Activated CD4-positive, alpha-beta memory T cell treated with anti-CD3 and anti-CD28 coated beads for 36 hours (primary cell): ENCODE measurements around the gene RAB9A. TPM values are rescaled to one million over a fixed set of nuclear protein-coding genes. Genes with fewer than 3 reads are reported as not detected.

Experiments used
- CTCF ChIA-PET: fragments of 350-600 bp; sonication (Branson Sonifier 250); formaldehyde crosslinking; loops from one replicate; lab custom pipeline; 2021; ENCODE audit warnings: antibody characterized with exemption, inconsistent platforms; lab: Charles Lee
- POLR2A ChIA-PET: fragments of 350-600 bp; sonication (Branson Sonifier 250); formaldehyde crosslinking; loops from one replicate; lab custom pipeline; 2021; ENCODE audit warnings: antibody characterized with exemption; lab: Charles Lee
- DNase-seq: peaks from one replicate; pipeline ENCODE4 v3.0.0-alpha.2; 2020
- H3K27ac Mint-ChIP-seq: one replicate; pipeline ENCODE4 v1.8.0; 2021; ENCODE audit warnings: mixed read lengths
- H3K27me3 Mint-ChIP-seq: one replicate; pipeline ENCODE4 v1.8.0; 2021; ENCODE audit warnings: mixed read lengths
- H3K36me3 Mint-ChIP-seq: one replicate; pipeline ENCODE4 v1.8.0; 2021; ENCODE audit warnings: mixed read lengths
- H3K4me1 Mint-ChIP-seq: one replicate; pipeline ENCODE4 v1.8.0; 2021; ENCODE audit warnings: low read depth, mixed read lengths
- H3K4me3 Mint-ChIP-seq: one replicate; pipeline ENCODE4 v1.8.0; 2021; ENCODE audit warnings: mild to moderate bottlenecking, mixed read lengths
- H3K9me3 Mint-ChIP-seq: one replicate; pipeline ENCODE4 v1.8.0; 2021; ENCODE audit warnings: mixed read lengths
- intact Hi-C: fragments of 100-400 bp; cut with micrococcal nuclease; formaldehyde crosslinking; loops from one replicate; pipeline ENCODE4 v1.15.1; 2023
- total RNA-seq, 2 experiments: library from RNA; stranded (reverse); gene quantifications; one replicate each; pipeline ENCODE4 v1.2.3, GENCODE V29; 2021

Gene RAB9A
- total RNA-seq, 2 experiments from 2014 or later = 28.2 to 32.1 TPM

DNA sequence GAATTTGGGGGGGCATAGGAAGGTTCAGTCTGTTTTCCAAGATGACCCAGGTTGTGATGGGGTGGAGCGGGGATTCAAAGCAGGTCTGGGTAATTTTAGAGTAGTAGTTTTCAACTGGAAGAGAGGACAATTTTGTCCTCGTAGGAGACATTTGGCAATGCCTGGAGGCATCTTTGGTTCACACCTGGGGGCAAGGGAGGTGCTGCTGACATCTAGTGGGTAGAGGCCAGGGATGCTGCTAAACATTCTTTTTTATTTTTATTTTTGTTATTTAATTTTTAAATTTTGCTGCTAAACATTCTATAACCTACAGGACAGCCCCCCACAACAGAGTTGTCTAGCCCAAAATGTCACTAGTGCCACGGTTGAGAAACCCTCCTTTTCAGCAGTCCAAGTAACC, 1.9 kb downstream of the RAB9A start:
- Mint-ChIP-seq H3K4me1 (peaks cover 59% of the 10 kb centered on the region), H3K27ac (peak overlapping the region; percentile 96), H3K9me3 (no peaks in the 10 kb centered on the region), H3K36me3 (peaks cover 8% of the 10 kb centered on the region), H3K27me3 (no peaks in the 10 kb centered on the region), H3K4me3 (peak overlapping the region; percentile 87)
- DNase-seq = peak; percentile 29
- intact Hi-C loops = no loop called here
- CTCF ChIA-PET = interaction anchor here (1.1 kb wide), 1 partner anchor 32 kb away, joined by 4 read pairs; no protein-coding TSS in a partner anchor
- POLR2A ChIA-PET = interaction anchor here (1.5 to 3.8 kb wide), 2 partner anchors 22 to 29 kb away, joined by 4 to 18 read pairs; no protein-coding TSS in a partner anchor

DNA sequence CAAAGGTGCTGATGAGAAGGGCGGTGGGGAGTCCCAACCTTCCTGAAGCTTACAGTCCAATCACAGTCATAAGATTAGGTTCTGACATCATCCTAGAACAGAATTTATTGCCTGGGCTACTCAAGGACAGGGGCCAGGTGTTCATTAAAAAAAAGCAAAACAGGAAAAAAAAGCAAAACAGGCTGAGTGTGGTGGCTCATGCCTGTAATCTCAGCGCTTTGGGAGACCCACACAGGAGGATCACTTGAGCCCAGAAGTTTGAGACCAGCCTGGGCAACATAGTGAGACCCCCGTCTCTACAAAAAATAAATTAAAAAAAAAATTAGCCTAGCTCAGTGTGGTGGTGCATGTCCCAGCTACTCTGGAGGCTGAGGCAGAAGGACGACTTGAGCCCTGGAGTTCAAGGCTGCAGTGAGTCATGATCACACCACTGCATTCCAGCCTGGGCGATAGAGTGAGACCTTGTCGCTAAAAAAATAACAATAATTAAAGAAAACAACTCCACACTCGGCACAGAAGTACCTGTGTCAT, 3.0 kb downstream of the RAB9A start:
- POLR2A ChIA-PET = interaction anchor here (1.5 kb wide), 1 partner anchor 23 kb away, joined by 4 read pairs; no protein-coding TSS in a partner anchor

DNA sequence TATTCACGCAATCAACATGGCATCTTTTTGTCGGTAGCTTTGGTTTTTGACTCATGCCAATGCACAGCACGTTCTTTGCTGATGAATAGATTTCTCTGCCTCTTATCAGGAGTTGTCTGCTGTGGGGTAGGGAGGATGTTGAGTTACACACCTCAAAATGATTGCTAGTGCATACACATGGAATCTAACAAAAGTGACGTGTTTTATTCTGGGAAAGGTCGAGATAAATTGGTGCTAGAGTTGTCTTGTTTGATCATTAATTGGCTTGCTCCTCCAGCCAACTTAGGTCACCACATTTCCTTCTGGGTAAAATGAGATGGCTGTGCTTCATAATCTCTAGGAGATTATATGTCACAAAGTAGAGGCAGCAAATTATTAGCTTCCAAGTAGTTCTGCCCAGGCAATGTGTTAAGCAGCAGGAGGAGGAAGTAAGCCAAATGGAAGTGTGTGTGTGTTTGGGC, 3.9 kb downstream of the RAB9A start:
- Mint-ChIP-seq H3K36me3 (peaks cover 9% of the 10 kb centered on the region), H3K27ac (peak overlapping the region; percentile 44), H3K4me3 (peak overlapping the region; percentile 20), H3K9me3 (no peaks in the 10 kb centered on the region), H3K4me1 (peaks cover 60% of the 10 kb centered on the region), H3K27me3 (no peaks in the 10 kb centered on the region)
- ChIA-PET CTCF (interaction anchor here (1.7 kb wide), 1 partner anchor 34 kb away, joined by 3 read pairs; no protein-coding TSS in a partner anchor), POLR2A (no interaction called here)
- DNase-seq = no peak
- intact Hi-C loops = no loop called here

More for the DNA sequence above, 3.0 kb downstream of the RAB9A start:
- no peak overlapping the region for H3K4me3 Mint-ChIP-seq
- intact Hi-C loops = no loop called here
- peaks cover 8% of the 10 kb centered on the region for H3K36me3 Mint-ChIP-seq
- no peaks in the 10 kb centered on the region for H3K27me3 Mint-ChIP-seq
- CTCF ChIA-PET = interaction anchor here (0.9 kb wide), 1 partner anchor 33 kb away, joined by 5 read pairs; no protein-coding TSS in a partner anchor
- H3K4me1 Mint-ChIP-seq = peaks cover 62% of the 10 kb centered on the region
- peak overlapping the region; percentile 51 for H3K27ac Mint-ChIP-seq
- no peaks in the 10 kb centered on the region for H3K9me3 Mint-ChIP-seq
- DNase-seq = no peak

DNA sequence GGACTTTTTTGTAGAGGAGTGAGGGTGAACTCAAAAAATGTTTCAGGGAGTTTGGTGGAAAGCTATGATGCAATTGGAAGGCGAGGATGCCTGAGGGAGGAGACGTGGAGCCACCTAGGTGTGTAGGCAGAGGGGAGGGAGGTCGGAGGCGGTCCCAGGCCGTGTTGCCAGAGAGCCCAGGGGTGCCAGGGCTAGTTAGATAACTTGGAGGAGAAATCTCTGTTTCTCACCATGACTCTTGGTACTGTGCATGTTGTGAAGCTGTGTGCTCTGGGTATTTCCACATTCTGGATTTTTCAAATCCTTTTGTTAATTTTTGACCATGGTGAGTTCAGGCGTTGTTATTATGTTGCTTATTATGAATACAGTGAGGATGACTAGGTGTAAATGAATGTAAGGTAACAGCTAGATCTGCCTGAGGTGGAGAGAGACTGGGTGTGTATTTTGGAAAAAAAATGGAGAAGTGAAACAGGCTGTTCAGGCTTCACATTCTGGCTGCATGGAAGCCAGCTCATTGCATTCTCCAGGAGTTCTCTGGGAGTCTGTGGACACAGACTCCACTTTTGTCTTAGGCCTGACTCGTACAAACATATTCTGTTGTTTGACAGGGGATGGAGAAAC, 4.5 kb downstream of the RAB9A start:
- H3K4me3 Mint-ChIP-seq = no peak overlapping the region
- DNase-seq = no peak
- peaks cover 55% of the 10 kb centered on the region for H3K4me1 Mint-ChIP-seq
- CTCF ChIA-PET = interaction anchor here (1.7 kb wide), 1 partner anchor 35 kb away, joined by 3 read pairs; no protein-coding TSS in a partner anchor
- H3K36me3 Mint-ChIP-seq = peaks cover 9% of the 10 kb centered on the region
- POLR2A ChIA-PET = no interaction called here
- intact Hi-C loops = no loop called here
- peak overlapping the region; percentile 44 for H3K27ac Mint-ChIP-seq
- H3K27me3 Mint-ChIP-seq = no peaks in the 10 kb centered on the region
- no peaks in the 10 kb centered on the region for H3K9me3 Mint-ChIP-seq

DNA sequence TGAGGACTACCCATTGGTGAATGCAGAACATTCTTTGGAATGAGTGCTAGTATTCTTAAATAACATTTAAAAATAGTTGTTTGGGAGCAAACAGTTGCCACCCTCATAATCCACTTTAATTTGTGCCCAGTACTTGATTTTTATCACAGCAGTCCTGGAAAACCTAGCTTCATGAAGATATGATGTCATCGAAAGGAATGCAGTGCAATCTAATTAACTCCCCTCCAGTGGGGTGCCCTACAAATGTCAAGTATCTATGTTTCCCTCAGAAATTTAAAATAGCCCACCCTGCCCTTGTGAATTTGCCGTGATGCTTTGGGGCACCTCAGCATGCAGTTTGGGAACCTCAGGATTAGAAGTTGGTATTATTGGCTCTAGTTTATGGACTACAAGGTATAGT, 5.4 kb downstream of the RAB9A start:
- Mint-ChIP-seq H3K4me3 (no peak overlapping the region), H3K27ac (no peak overlapping the region), H3K27me3 (no peaks in the 10 kb centered on the region), H3K4me1 (peaks cover 62% of the 10 kb centered on the region), H3K9me3 (no peaks in the 10 kb centered on the region), H3K36me3 (peaks cover 10% of the 10 kb centered on the region)
- ChIA-PET CTCF (interaction anchor here (0.9 to 1.7 kb wide), 2 partner anchors 32 to 36 kb away, joined by 3 to 5 read pairs; no protein-coding TSS in a partner anchor), POLR2A (interaction anchor here (0.6 kb wide), 1 partner anchor 12 kb away, joined by 3 read pairs; no protein-coding TSS in a partner anchor)
- intact Hi-C loops = no loop called here
- DNase-seq = no peak

DNA sequence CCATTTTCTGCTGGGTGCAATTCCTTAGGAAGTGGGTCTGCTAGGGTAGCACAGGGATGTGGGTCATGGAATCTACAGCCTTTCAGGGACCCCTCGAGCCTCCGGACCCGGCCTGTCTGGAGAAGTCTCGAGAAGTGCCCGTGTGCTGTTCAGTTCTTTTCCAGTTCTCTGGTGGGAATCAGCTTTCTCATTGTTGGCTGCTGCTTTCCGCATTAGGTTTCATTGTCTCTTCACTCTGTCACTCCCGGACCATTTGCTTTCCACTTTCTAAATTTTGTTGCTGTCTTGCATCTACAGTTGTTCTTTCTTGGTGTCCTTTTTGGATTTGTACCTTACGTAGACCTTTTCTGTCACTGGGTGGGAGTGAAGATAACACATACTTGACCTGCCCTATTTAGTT, 6.1 kb downstream of the RAB9A start:
- intact Hi-C loops = no loop called here
- no peaks in the 10 kb centered on the region for H3K27me3 Mint-ChIP-seq
- no peaks in the 10 kb centered on the region for H3K9me3 Mint-ChIP-seq
- ChIA-PET CTCF (interaction anchor here (0.9 kb wide), 1 partner anchor 33 kb away, joined by 5 read pairs; no protein-coding TSS in a partner anchor), POLR2A (no interaction called here)
- peaks cover 10% of the 10 kb centered on the region for H3K36me3 Mint-ChIP-seq
- peaks cover 64% of the 10 kb centered on the region for H3K4me1 Mint-ChIP-seq
- H3K4me3 Mint-ChIP-seq = no peak overlapping the region
- no peak overlapping the region for H3K27ac Mint-ChIP-seq
- DNase-seq = no peak

DNA sequence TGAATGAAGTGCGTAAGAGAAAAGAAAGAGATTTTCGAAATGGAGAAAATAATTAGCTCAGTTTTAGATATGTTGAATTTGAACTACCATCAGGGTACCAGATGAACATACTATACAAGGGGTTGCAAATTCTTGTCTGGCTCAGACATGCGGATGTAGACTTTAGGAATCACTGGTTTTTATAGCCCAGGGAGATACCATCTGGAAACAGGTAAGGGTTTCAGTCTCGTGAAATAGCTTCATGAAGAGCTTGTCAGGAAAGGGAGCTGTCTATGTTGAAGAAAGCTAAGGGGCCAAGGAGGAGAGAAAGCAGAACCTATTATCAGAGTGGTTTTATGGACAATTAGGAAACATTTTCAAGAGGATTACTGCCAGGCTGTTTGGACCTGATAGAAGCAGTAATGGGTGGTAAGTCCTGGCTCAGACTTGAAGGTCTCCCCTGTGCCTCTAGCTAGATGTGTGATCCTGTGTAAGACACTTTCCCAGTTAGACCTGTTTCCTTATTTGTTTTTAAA, 6.7 kb downstream of the RAB9A start:
- Mint-ChIP-seq H3K4me3 (no peak overlapping the region), H3K27me3 (no peaks in the 10 kb centered on the region), H3K9me3 (no peaks in the 10 kb centered on the region), H3K27ac (no peak overlapping the region), H3K36me3 (peaks cover 7% of the 10 kb centered on the region), H3K4me1 (peaks cover 59% of the 10 kb centered on the region)
- DNase-seq = no peak
- ChIA-PET CTCF (no interaction called here), POLR2A (interaction anchor here (0.9 kb wide), 1 partner anchor 39 kb away, joined by 3 read pairs; the partner anchor contains the start of genes OFD1 and TRAPPC2)
- intact Hi-C loops = no loop called here

DNA sequence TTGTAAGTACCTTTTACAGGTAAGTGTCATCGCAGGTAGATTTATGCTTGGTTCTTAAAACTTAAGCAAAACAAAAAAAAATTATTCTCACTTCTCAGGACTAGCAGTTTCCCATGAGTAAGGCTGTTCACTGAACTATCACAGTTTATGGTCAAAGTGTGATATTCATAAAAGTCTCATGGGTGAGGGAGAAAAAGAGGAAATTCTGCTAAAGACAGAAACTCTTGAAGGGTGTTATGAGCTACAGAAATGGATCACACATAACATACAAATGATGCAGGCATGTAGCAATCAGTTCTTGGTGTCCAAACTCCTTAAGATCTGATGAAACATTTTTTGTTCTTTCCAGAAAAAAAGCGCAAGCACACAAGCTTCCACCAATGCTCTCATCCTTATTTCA, 8.5 kb downstream of the RAB9A start:
- Mint-ChIP-seq H3K4me3 (no peak overlapping the region), H3K4me1 (peaks cover 61% of the 10 kb centered on the region), H3K9me3 (no peaks in the 10 kb centered on the region), H3K27ac (no peak overlapping the region), H3K27me3 (no peaks in the 10 kb centered on the region), H3K36me3 (peaks cover 6% of the 10 kb centered on the region)
- no peak for DNase-seq
- ChIA-PET CTCF (no interaction called here), POLR2A (no interaction called here)
- intact Hi-C loops = no loop called here

DNA sequence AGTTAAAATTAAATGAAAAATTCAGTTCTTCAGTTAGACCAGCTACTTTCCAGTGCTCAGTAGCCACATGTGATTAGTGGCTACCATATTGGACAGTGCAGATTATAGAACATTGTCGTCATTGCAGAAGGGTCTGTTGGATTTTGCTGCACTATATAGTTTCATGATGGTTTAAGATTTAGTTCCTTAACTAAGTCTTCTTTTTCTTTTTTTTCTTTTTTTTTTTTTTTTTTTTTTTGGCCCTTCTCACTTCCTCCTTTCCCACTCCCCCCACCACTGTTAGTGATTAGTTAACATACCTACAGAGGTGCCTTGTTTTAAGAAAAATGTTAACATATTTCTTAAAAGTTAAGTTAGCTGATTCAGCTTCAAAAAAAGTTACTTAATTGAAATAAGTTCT, 9.0 kb downstream of the RAB9A start:
- peaks cover 3% of the 10 kb centered on the region for H3K36me3 Mint-ChIP-seq
- no peak overlapping the region for H3K4me3 Mint-ChIP-seq
- ChIA-PET POLR2A (no interaction called here), CTCF (no interaction called here)
- H3K9me3 Mint-ChIP-seq = no peaks in the 10 kb centered on the region
- H3K4me1 Mint-ChIP-seq = peaks cover 60% of the 10 kb centered on the region
- H3K27me3 Mint-ChIP-seq = no peaks in the 10 kb centered on the region
- H3K27ac Mint-ChIP-seq = no peak overlapping the region
- intact Hi-C loops = no loop called here
- no peak for DNase-seq

DNA sequence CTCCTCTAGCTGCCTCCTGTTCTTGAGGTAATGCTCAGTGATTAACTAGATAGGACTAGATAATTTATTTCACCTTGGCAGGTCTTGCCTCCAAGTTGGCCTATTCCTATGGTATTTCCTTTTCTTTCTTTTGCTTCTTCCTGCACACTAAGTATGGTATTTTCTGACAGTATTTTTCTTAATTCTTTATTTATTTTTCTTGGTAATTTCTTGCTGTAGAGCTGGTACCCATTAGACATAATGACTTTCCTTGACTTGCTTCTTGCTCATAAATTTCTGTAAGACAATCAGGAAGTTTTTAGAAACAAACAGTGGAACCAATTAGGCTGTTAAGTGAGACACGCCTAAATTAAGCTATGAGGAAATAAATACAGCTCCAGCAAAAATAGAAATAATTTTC, 9.5 kb downstream of the RAB9A start:
- POLR2A ChIA-PET = interaction anchor here (1.1 kb wide), 1 partner anchor 10 kb away, joined by 4 read pairs; the partner anchor contains the start of gene RAB9A

DNA sequence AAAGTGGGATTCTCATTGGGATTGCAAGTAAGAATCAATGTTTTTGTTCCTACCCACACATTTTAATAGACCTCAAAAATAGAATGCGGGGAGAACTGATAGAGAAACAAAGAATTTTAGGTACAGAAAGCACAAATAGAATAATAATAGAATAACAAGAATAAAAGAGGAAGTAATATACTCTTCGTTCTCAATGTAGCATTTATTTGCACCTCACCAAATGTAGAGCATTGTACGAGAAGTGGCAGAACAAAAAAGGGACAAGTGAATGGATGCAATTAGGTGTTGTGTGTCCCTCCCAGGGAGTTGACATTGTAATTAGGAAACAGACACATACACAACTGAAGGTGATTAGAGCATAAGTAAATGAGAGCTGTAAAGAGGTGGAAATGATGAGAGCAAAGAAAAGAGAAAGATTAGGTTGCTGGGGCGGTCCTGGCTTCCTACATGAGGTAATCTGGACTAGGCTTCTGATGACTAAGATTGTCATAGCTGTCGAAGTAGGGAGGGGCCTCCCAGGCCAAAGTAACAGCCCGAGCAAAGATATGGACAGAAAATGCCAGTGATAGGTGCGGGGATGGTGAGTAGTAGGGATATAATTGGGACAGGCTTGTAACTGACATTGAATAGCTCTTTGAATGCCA, 10.4 kb downstream of the RAB9A start:
- POLR2A ChIA-PET = interaction anchor here (1.1 kb wide), 1 partner anchor 10 kb away, joined by 4 read pairs; the partner anchor contains the start of gene RAB9A
- Mint-ChIP-seq H3K27ac (no peak overlapping the region), H3K4me1 (peaks cover 63% of the 10 kb centered on the region), H3K4me3 (no peak overlapping the region), H3K9me3 (no peaks in the 10 kb centered on the region), H3K27me3 (no peaks in the 10 kb centered on the region), H3K36me3 (peaks cover 5% of the 10 kb centered on the region)
- CTCF ChIA-PET = no interaction called here
- intact Hi-C loops = no loop called here
- DNase-seq = no peak

More for the DNA sequence above, 9.5 kb downstream of the RAB9A start:
- CTCF ChIA-PET = no interaction called here
- intact Hi-C loops = no loop called here
- Mint-ChIP-seq H3K9me3 (no peaks in the 10 kb centered on the region), H3K4me1 (peaks cover 60% of the 10 kb centered on the region), H3K27ac (no peak overlapping the region), H3K27me3 (no peaks in the 10 kb centered on the region), H3K4me3 (no peak overlapping the region), H3K36me3 (peaks cover 3% of the 10 kb centered on the region)
- DNase-seq = no peak

DNA sequence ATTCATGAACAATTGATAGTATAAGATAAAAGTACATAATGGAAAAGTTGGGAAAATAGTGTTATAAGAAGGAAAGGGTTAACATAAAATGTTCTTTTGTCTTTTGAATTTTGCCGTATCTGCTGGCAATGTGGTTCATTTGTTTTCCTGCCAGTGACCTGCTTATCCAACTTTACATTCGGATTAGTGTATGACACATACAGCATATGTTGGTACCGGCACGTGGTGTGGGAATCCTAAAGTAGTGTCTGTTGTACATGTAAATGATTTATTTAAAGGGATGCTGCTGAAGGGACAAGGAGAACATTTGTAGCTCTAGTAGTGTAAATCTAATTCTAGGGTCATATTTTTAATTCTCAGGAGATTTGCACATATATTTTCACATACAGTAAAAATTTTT, 11.5 kb downstream of the RAB9A start:
- ChIA-PET CTCF (no interaction called here), POLR2A (no interaction called here)
- Mint-ChIP-seq H3K36me3 (peaks cover 5% of the 10 kb centered on the region), H3K4me1 (peaks cover 53% of the 10 kb centered on the region), H3K27ac (no peak overlapping the region), H3K9me3 (no peaks in the 10 kb centered on the region), H3K4me3 (no peak overlapping the region), H3K27me3 (no peaks in the 10 kb centered on the region)
- no peak for DNase-seq
- intact Hi-C loops = no loop called here
